GM19438 (cell line): ENCODE data around the gene TARS1.

Experiments used
- ATAC-seq: cut with Tn5 transposase; IDR thresholded peaks from one replicate; pipeline ENCODE4 v1.9.1; 2021; ENCODE audit warnings: low read depth; ENCODE audit not compliant: unreplicated experiment

Gene TARS1

GRCh38 chr5:33438996-33439395 lies 1.8 kb upstream of the TARS1 start:
- no peak for ATAC-seq

GRCh38 chr5:33439905-33440481 lies 772 bp upstream of the TARS1 start:
- ATAC-seq = no peak

GRCh38 chr5:33441241-33442177 lies 744 bp downstream of the TARS1 start:
- ATAC-seq = no peak

GRCh38 chr5:33444542-33444941 lies 3.8 kb downstream of the TARS1 start:
- no peak for ATAC-seq

- ATAC-seq = no peak
Observed at GRCh38 chr5:33445798-33446197, 5.0 kb downstream of the TARS1 start.

- no peak for ATAC-seq
Observed at GRCh38 chr5:33448118-33448517, 7.4 kb downstream of the TARS1 start.

GRCh38 chr5:33457126-33457525 lies 16.4 kb downstream of the TARS1 start:
- no peak for ATAC-seq

GRCh38 chr5:33457817-33458216 lies 17.1 kb downstream of the TARS1 start:
- ATAC-seq = no peak

GRCh38 chr5:33460210-33460609 lies 19.4 kb downstream of the TARS1 start:
- ATAC-seq = no peak

- ATAC-seq = no peak
Observed at GRCh38 chr5:33462456-33462855, 21.7 kb downstream of the TARS1 start.

- no peak for ATAC-seq
Observed at GRCh38 chr5:33465120-33465519, 24.4 kb downstream of the TARS1 start.

GRCh38 chr5:33468775-33469435 lies 28.1 kb downstream of the TARS1 start:
- ATAC-seq = no peak

GRCh38 chr5:33470544-33470943 lies 29.8 kb downstream of the TARS1 start:
- ATAC-seq = no peak

GRCh38 chr5:33472805-33473409 lies 32.1 kb downstream of the TARS1 start:
- ATAC-seq = no peak

- ATAC-seq = no peak
Observed at GRCh38 chr5:33474004-33474403, 33.2 kb downstream of the TARS1 start.

- ATAC-seq = no peak
Observed at GRCh38 chr5:33474931-33475499, 34.2 kb downstream of the TARS1 start.

GRCh38 chr5:33475706-33476105 lies 34.9 kb downstream of the TARS1 start:
- no peak for ATAC-seq

GRCh38 chr5:33476992-33477391 lies 36.2 kb downstream of the TARS1 start:
- ATAC-seq = no peak

- ATAC-seq = no peak
Observed at GRCh38 chr5:33477816-33478215, 37.1 kb downstream of the TARS1 start.

- ATAC-seq = no peak
Observed at GRCh38 chr5:33479311-33479710, 38.5 kb downstream of the TARS1 start.

GRCh38 chr5:33480876-33481275 lies 40.1 kb downstream of the TARS1 start:
- ATAC-seq = no peak
